Adrenal gland (tissue), 5 donors: ENCODE data around the gene SLC2A4.

ENCODE experiments used
- CTCF ChIP-seq, 6 experiments: fragments of 450-650 bp in 4 of 6; fragments of 200-600 bp in 2 of 6; sonication (generic) in 1 of 6; IDR thresholded peaks; 1 replicate in 5 of 6; 2 replicates in 1 of 6; pipeline versions ENCODE4 v1.5.1 to v1.8.0; 2016 to 2021; ENCODE audit warnings: antibody characterized with exemption in 6 of 6, mild to moderate bottlenecking in 2 of 6, moderate library complexity in 1 of 6
- POLR2A ChIP-seq, 2 donors: fragments of 450-650 bp; IDR thresholded peaks; one replicate each; pipeline ENCODE4 v1.6.1; 2017; ENCODE audit warnings: antibody characterized with exemption in 2 of 2, mild to moderate bottlenecking in 2 of 2, moderate library complexity in 1 of 2
- donor health status: DM: no; HTN: no; CAD: no.

GRCh38 chr17:7260651-7261378 lies 20.7 kb upstream of the SLC2A4 start:
- TF ChIP-seq CTCF (IDR thresholded peaks at IDR 0.05): no peak
- TF ChIP-seq POLR2A (IDR thresholded peaks at IDR 0.05): no peak
